ENCODE data around the gene SIGLEC5.

The SIGLEC5 gene

DNA sequence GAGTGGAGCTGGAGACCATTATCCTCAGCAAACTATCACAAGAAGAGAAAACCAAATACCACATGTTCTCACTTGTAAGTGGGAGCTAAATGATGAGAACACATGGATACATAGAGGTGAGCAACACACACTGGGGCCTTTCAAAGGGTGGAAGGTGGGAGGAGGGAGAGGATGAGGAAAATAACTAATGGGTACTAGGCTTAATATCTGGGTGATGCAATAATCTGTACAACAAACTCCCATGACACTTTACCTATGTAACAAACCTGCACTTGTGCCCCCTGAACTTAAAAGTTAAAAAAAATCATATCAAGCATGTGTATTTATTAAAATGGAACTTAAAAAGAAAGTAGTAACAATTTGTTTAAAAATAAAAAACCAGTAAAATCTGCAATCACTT, 11.4 kb upstream of the SIGLEC5 start:
- Histone ChIP-seq H3K27ac (peak overlapping the region; percentile 84), H3K4me3 (ENCODE audit: low read depth in 1 of 2, low read length in 1 of 2) (peak overlapping the region in 1 of 2 experiments; percentile 12), H3K9me3 (no peaks in the 10 kb centered on the region), H3K36me3 (peaks cover 55% of the 10 kb centered on the region), H3K27me3 (no peaks in the 10 kb centered on the region), H3K4me1 (ENCODE audit: control insufficient read depth in 1 of 2, insufficient read depth in 1 of 2, low read depth in 1 of 2, low read length in 1 of 2) (peaks cover 0 to 86% of the 10 kb centered on the region in 2 experiments)
- no peak for TF ChIP-seq CTCF (IDR thresholded peaks at IDR 0.05)

DNA sequence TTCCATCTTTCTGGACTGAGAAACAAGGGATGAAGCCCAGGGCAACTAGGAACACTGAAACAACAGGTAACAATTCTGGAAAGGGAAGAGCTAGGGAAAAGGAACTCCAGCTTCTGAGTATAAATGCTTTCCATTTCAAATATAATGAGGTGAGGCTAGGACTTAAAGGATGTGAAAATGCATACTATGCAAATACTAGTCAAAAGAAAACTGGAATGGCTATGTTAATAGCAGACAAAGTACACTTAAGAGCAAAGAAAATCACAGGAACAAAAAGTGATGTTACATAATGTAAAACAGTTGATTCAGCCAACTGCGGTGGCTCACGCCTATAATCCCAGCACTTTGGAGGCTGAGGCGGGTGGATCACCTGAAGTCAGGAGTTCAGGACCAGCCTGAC, 10.2 kb upstream of the SIGLEC5 start:
- H3K27me3 ChIP-seq: no peaks in the 10 kb centered on the region
- no peak overlapping the region for H3K4me3 ChIP-seq (ENCODE audit: low read depth in 1 of 2, low read length in 1 of 2)
- peaks cover 0 to 97% of the 10 kb centered on the region in 2 experiments for H3K4me1 ChIP-seq (ENCODE audit: control insufficient read depth in 1 of 2, insufficient read depth in 1 of 2, low read depth in 1 of 2, low read length in 1 of 2)
- H3K27ac ChIP-seq: peak overlapping the region; percentile 84
- TF ChIP-seq CTCF (IDR thresholded peaks at IDR 0.05): no peak
- H3K36me3 ChIP-seq: peaks cover 55% of the 10 kb centered on the region
- H3K9me3 ChIP-seq: no peaks in the 10 kb centered on the region

DNA sequence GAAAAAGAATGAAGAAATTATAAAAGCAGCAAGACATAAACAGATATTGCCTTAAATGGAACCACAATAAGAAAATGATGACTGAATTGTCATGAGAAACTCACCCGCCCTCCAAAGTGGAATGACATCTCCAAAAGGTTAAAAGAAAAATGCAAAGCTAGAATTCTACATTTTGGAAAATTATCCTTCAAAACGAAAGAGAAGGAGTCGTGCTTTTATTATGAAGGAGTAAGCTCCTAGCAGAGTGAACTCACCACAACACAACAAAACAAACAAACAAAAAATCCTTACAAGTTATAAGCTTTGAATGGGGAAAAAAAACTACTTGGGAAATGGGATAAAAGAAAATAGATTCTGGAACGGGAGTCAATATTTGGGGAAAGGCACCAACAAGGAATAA, 9.7 kb upstream of the SIGLEC5 start:
- no peak overlapping the region for H3K4me3 ChIP-seq (ENCODE audit: low read depth in 1 of 2, low read length in 1 of 2)
- H3K36me3 ChIP-seq: peaks cover 55% of the 10 kb centered on the region
- peak overlapping the region; percentile 84 for H3K27ac ChIP-seq
- no peaks in the 10 kb centered on the region for H3K9me3 ChIP-seq
- H3K27me3 ChIP-seq: no peaks in the 10 kb centered on the region
- no peak for TF ChIP-seq CTCF (IDR thresholded peaks at IDR 0.05)
- H3K4me1 ChIP-seq (ENCODE audit: control insufficient read depth in 1 of 2, insufficient read depth in 1 of 2, low read depth in 1 of 2, low read length in 1 of 2): peaks cover 0 to 97% of the 10 kb centered on the region in 2 experiments

- Histone ChIP-seq H3K27me3 (no peaks in the 10 kb centered on the region), H3K4me1 (ENCODE audit: control insufficient read depth in 1 of 2, insufficient read depth in 1 of 2, low read depth in 1 of 2, low read length in 1 of 2) (peaks cover 0 to 96% of the 10 kb centered on the region in 2 experiments), H3K4me3 (ENCODE audit: low read depth in 1 of 2, low read length in 1 of 2) (peak overlapping the region in 1 of 2 experiments; percentile 53), H3K9me3 (no peaks in the 10 kb centered on the region), H3K27ac (peak overlapping the region; percentile 84), H3K36me3 (peaks cover 33% of the 10 kb centered on the region)
- peak; percentile 73 for TF ChIP-seq CTCF (IDR thresholded peaks at IDR 0.05)
Measured at GRCh38 chr19:51637362-51637978, 7.3 kb upstream of the SIGLEC5 start.

DNA sequence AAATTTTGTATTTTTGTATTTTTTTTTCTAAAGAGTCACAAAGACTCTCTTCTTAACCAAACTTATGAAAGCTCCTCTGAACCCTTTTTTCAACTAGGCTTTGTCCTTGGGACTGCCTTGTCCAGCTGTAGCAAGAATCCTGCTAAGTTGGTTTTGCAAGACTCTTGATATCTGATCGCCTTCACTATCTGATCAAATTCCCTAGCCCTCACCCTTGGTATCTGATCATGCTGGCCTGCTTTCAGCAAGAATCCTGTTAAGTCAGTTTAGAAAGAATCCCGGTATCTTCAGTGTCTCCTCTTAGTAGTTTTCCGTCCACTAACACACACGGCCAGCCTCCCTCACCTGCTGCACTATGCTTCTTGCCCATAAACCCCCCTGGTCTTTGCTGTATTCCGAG, 1.9 kb upstream of the SIGLEC5 start:
- no peaks in the 10 kb centered on the region for H3K9me3 ChIP-seq
- no peak for TF ChIP-seq CTCF (IDR thresholded peaks at IDR 0.05)
- peak overlapping the region; percentile 93 for H3K27ac ChIP-seq
- peaks cover 18% of the 10 kb centered on the region for H3K36me3 ChIP-seq
- H3K4me1 ChIP-seq (ENCODE audit: control insufficient read depth in 1 of 2, insufficient read depth in 1 of 2, low read depth in 1 of 2, low read length in 1 of 2): peaks cover 21 to 84% of the 10 kb centered on the region in 2 experiments
- H3K27me3 ChIP-seq: no peaks in the 10 kb centered on the region
- H3K4me3 ChIP-seq (ENCODE audit: low read depth in 1 of 2, low read length in 1 of 2): no peak overlapping the region
